ENCODE data around the gene LNX2.

The LNX2 gene

DNA sequence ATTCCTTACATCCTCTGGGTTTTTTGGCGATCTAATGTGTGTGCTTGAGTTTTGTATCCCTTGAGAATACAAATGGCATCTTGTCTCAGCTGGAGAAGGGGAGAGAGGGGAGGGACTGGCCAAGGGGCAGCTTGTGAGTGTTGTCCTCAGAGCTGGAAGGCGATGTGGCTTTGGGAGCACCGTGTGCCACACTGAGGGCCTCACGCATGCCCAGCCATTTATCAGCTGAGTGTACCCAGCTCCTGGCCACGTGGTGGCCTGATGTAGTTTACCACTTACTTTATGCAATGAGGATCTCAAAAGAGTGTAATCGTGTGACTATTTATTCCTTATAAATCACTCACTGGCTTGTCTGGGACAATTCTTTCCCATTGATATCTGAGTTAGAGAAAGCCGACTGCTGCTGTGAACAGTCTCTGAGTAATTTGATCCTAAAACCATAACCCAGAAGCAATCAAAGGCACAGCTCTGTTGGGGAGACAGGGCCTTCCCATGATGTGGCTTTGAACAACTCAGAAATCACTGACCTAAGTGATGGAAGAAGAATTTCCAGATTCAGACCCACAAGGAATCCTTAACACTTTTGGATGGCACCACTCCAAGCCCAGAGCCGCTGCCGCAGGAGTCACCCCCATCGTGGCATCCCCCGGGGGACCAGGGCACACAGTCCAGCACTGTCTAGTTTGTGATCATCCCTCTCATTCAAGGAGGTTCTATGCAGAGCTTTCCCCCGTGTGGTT is 116.0 kb downstream of the LNX2 start:
- DNase-seq (ENCODE audit: low spot score), result no peak

- DNase-seq (ENCODE audit: low spot score), result no peak
Measured at GRCh38 chr13:27500806-27501534, 119.4 kb downstream of the LNX2 start.

DNA sequence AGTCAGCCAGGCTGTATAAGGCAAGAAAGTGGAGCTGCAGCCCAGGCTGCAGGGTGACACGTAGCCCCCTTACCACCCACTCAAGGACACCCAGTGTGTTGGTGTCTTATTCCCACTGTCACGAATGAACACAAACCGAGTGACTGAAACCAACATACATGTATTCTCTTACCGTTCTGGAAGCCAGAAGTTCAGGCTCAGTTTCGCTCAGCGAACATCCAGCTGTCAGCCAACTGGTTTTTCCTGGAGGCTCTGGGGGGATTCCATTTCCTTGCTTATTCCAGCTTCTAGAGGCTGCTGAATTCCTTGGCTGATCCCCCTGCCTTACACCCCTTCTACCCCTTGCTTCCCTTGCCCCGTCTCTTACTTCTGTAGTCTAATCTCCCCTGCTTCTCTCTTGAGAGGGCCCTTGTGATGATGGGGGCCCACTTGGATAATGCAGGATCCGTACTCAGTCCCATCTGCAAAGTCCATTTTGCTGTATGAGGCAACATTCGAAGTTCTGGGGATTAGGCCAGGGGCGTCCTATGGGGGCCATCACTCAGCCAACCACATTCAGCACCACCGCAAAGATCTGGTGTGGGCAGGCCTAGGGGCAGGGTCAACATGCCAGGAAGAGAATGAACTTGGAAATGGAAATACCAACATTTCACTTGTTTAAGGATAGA is 122.6 kb downstream of the LNX2 start:
- DNase-seq (ENCODE audit: low spot score), result no peak

GRCh38 chr13:27496536-27497273 is 123.6 kb downstream of the LNX2 start:
- no peak for DNase-seq (ENCODE audit: low spot score)

- DNase-seq (ENCODE audit: low spot score), result no peak
Measured at GRCh38 chr13:27496006-27496405, 124.3 kb downstream of the LNX2 start.
